Astrocyte (in vitro differentiated cells and primary cell): ENCODE results near the gene DLL4. TPM values are rescaled to one million over a fixed set of nuclear protein-coding genes. Genes with fewer than 3 reads are reported as not detected.
A peak's percentile ranks its signal among the peaks of the same experiment; 100 is the strongest.

Experiments used
- DNase-seq: peaks from one replicate; pipeline ENCODE4 v3.0.0-alpha.2; 2010; ENCODE audit warnings: low read depth
- FAIRE-seq: peaks from 2 replicates; lab custom pipeline; 2011; peaks lifted over from hg19 to GRCh38; lab: Jason Lieb, UNC
- H2AFZ ChIP-seq: 2 replicates; pipeline ENCODE4 v1.6.0; 2012; ENCODE audit warnings: low read depth, low read length, inconsistent platforms
- H3K27ac ChIP-seq: 2 replicates; pipeline ENCODE4 v1.5.1; 2011; ENCODE audit warnings: low read depth, low read length, inconsistent platforms
- H3K27me3 ChIP-seq: 2 replicates; pipeline ENCODE4 v1.6.0; 2011; ENCODE audit warnings: low read length, inconsistent platforms; ENCODE audit not compliant: insufficient read depth
- H3K36me3 ChIP-seq: 2 replicates; pipeline ENCODE4 v1.5.1; 2011; ENCODE audit warnings: low read length, inconsistent platforms; ENCODE audit not compliant: insufficient read depth
- H3K4me1 ChIP-seq: 2 replicates; pipeline ENCODE4 v1.5.1; 2011; ENCODE audit warnings: low read length, inconsistent platforms; ENCODE audit not compliant: insufficient read depth
- H3K4me2 ChIP-seq: 2 replicates; pipeline ENCODE4 v1.6.0; 2012; ENCODE audit warnings: low read length, inconsistent platforms
- H3K4me3 ChIP-seq: 2 replicates; pipeline ENCODE4 v1.5.1; 2011; ENCODE audit warnings: low read depth, mild to moderate bottlenecking, low read length, inconsistent platforms; ENCODE audit not compliant: insufficient read depth
- H3K79me2 ChIP-seq: 2 replicates; pipeline ENCODE4 v1.6.0; 2012; ENCODE audit warnings: mild to moderate bottlenecking, low read length, inconsistent platforms; ENCODE audit not compliant: insufficient read depth
- H3K9ac ChIP-seq: 2 replicates; pipeline ENCODE4 v1.6.0; 2012; ENCODE audit warnings: mild to moderate bottlenecking, low read length, inconsistent platforms
- H3K9me3 ChIP-seq: 2 replicates; pipeline ENCODE4 v1.5.1; 2012; ENCODE audit warnings: low read depth, mild to moderate bottlenecking, low read length, inconsistent platforms; ENCODE audit not compliant: insufficient read depth
- H4K20me1 ChIP-seq: 2 replicates; pipeline ENCODE4 v1.6.0; 2012; ENCODE audit warnings: low read length, inconsistent platforms; ENCODE audit not compliant: insufficient read depth
- H3K27ac Mint-ChIP-seq: one replicate; pipeline ENCODE4 v1.8.0; 2021; ENCODE audit warnings: mild to moderate bottlenecking, mixed read lengths; ENCODE audit not compliant: unreplicated experiment
- H3K27me3 Mint-ChIP-seq: one replicate; pipeline ENCODE4 v1.8.0; 2021; ENCODE audit warnings: low read depth, mixed read lengths; ENCODE audit not compliant: unreplicated experiment
- H3K36me3 Mint-ChIP-seq: one replicate; pipeline ENCODE4 v1.8.0; 2021; ENCODE audit warnings: low read depth, mixed read lengths; ENCODE audit not compliant: unreplicated experiment
- H3K4me1 Mint-ChIP-seq: one replicate; pipeline ENCODE4 v1.8.0; 2021; ENCODE audit warnings: low read depth, mixed read lengths; ENCODE audit not compliant: unreplicated experiment
- H3K4me3 Mint-ChIP-seq: one replicate; pipeline ENCODE4 v1.8.0; 2021; ENCODE audit warnings: mild to moderate bottlenecking, moderate library complexity, mixed read lengths; ENCODE audit not compliant: unreplicated experiment
- H3K9me3 Mint-ChIP-seq: one replicate; pipeline ENCODE4 v1.8.0; 2021; ENCODE audit warnings: mild to moderate bottlenecking, mixed read lengths; ENCODE audit not compliant: unreplicated experiment
- EZH2 ChIP-seq: IDR thresholded peaks from 2 replicates; pipeline ENCODE4 v1.6.1; 2012; ENCODE audit warnings: mild to moderate bottlenecking, low read length, inconsistent platforms; ENCODE audit not compliant: insufficient read depth
- total RNA-seq: library from RNA; stranded (reverse); gene quantifications from 2 replicates; pipeline ENCODE4 v1.2.1, GENCODE V29; 2021
- TF ChIP-seq, protein P1 (sequence below): IDR thresholded peaks from 2 replicates; pipeline ENCODE4 v1.5.1; 2011; ENCODE audit warnings: low read depth, mild to moderate bottlenecking, inconsistent platforms, low read length, moderate library complexity; ENCODE audit not compliant: insufficient read depth

DLL4 gene
- total RNA-seq, 1 donor from 2014 or later = 0.09 TPM

DNA sequence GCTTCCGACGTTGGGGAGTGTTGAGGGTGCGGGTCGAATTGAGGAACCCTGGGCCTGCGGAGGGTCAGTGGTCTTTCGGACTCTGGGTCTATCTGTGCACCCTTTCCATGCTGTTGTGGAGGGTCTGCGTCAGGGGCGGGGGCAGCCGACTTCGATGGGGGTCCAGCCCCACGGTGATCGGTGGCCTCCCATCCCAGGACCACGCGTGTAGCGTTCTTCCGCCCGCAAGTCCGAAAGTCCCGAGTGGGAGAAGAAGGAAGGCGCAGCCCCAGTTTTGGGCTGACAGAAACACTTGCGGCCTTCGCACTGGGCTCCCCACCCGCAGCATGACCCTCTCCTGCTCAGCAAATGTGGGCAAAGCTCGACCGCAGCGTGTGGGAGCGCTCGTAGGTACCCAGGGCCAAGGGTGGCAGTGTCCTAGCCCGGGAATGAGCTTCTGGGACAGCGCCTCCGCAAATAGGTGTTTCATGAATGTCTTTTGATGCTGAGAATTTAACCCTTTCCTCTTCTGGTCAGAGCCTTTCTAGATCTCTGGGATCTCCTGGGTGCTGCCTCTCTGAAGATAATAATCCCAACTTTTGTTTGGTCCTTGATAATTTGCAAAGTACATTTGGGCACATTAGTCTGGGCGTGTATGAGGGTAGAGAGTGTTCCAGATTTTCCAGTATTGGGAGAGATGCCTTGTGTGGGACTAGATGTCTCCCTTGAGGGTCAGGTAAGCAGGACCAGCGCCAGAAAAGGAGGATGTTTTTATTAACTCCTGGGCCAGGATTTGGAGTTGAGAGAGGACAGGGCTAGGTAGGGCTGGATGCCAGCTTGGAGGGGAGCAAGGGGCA is 2.3 kb upstream of the DLL4 start:
- Histone ChIP-seq H3K4me3 (no peak overlapping the region), H3K9me3 (no peaks in the 10 kb centered on the region), H3K27me3 (peaks cover 58% of the 10 kb centered on the region), H3K4me2 (peak overlapping the region; percentile 75), H3K9ac (no peak overlapping the region), H3K4me1 (peaks cover 18% of the 10 kb centered on the region), H3K79me2 (no peaks in the 10 kb centered on the region), H2AFZ (no peak overlapping the region), H3K36me3 (no peaks in the 10 kb centered on the region), H4K20me1 (peaks cover 10% of the 10 kb centered on the region), H3K27ac (no peak overlapping the region)
- peaks cover 69% of the 10 kb centered on the region for H3K27me3 Mint-ChIP-seq
- peak; percentile 2 for TF ChIP-seq EZH2
- TF ChIP-seq, protein P1, sequence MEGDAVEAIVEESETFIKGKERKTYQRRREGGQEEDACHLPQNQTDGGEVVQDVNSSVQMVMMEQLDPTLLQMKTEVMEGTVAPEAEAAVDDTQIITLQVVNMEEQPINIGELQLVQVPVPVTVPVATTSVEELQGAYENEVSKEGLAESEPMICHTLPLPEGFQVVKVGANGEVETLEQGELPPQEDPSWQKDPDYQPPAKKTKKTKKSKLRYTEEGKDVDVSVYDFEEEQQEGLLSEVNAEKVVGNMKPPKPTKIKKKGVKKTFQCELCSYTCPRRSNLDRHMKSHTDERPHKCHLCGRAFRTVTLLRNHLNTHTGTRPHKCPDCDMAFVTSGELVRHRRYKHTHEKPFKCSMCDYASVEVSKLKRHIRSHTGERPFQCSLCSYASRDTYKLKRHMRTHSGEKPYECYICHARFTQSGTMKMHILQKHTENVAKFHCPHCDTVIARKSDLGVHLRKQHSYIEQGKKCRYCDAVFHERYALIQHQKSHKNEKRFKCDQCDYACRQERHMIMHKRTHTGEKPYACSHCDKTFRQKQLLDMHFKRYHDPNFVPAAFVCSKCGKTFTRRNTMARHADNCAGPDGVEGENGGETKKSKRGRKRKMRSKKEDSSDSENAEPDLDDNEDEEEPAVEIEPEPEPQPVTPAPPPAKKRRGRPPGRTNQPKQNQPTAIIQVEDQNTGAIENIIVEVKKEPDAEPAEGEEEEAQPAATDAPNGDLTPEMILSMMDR = no peak
- peaks cover 2% of the 10 kb centered on the region for H3K36me3 Mint-ChIP-seq
- H3K9me3 Mint-ChIP-seq = no peaks in the 10 kb centered on the region
- FAIRE-seq (no peak), DNase-seq (no peak)
- peaks cover 13% of the 10 kb centered on the region for H3K4me1 Mint-ChIP-seq
- H3K27ac Mint-ChIP-seq = no peak overlapping the region
- peak overlapping the region; percentile 20 for H3K4me3 Mint-ChIP-seq

DNA sequence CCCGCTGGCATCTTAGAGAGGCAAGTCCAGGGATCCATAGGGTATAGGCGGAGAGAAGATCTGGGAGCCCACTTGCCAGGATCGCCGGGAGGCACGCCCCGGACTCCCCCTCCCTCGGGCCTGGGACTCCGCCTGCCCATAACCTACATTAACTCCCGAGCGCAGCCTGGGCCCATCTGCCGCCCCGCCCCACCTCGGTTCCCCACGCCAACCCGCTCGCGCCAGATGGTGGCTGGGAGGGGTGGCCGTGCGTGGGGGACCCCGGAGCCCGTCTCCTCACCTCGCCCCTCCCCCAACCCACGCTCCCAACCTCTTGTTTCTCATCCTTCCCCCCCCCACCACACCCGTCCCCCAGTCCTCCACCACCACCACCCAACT is 1.7 kb upstream of the DLL4 start:
- H3K9ac ChIP-seq = no peak overlapping the region
- DNase-seq = no peak
- no peak overlapping the region for H3K4me3 Mint-ChIP-seq
- H3K79me2 ChIP-seq = no peaks in the 10 kb centered on the region
- no peaks in the 10 kb centered on the region for H3K36me3 ChIP-seq
- H2AFZ ChIP-seq = no peak overlapping the region
- H3K9me3 ChIP-seq = no peaks in the 10 kb centered on the region
- H3K27me3 ChIP-seq = peaks cover 60% of the 10 kb centered on the region
- H3K4me1 ChIP-seq = peaks cover 18% of the 10 kb centered on the region
- peaks cover 69% of the 10 kb centered on the region for H3K27me3 Mint-ChIP-seq
- no peak overlapping the region for H3K27ac ChIP-seq
- H4K20me1 ChIP-seq = peaks cover 10% of the 10 kb centered on the region
- no peak for FAIRE-seq
- peaks cover 13% of the 10 kb centered on the region for H3K4me1 Mint-ChIP-seq
- TF ChIP-seq, protein P1 = no peak
- TF ChIP-seq EZH2 = peak; percentile 7
- peaks cover 5% of the 10 kb centered on the region for H3K36me3 Mint-ChIP-seq
- H3K4me2 ChIP-seq = no peak overlapping the region
- no peak overlapping the region for H3K27ac Mint-ChIP-seq
- no peak overlapping the region for H3K4me3 ChIP-seq
- no peaks in the 10 kb centered on the region for H3K9me3 Mint-ChIP-seq
